HG02870 (cell line): ENCODE data around the gene ILK.
A peak's percentile ranks its signal among the peaks of the same experiment; 100 is the strongest.

Experiments used
- ATAC-seq: cut with Tn5 transposase; IDR thresholded peaks from one replicate; pipeline ENCODE4 v1.9.1; 2021; ENCODE audit warnings: mild to moderate bottlenecking, moderate library complexity; ENCODE audit not compliant: unreplicated experiment

The ILK gene

GRCh38 chr11:6604790-6605189 is 1.2 kb downstream of the ILK start:
- no peak for ATAC-seq

- ATAC-seq = peak; percentile 36
These were observed 3.1 kb downstream of the ILK start for GRCh38 chr11:6606471-6607189.

GRCh38 chr11:6607190-6607795 is 3.7 kb downstream of the ILK start:
- no peak for ATAC-seq

GRCh38 chr11:6608011-6608410 is 4.4 kb downstream of the ILK start:
- ATAC-seq = no peak

GRCh38 chr11:6608726-6609501 is 5.3 kb downstream of the ILK start:
- no peak for ATAC-seq

- ATAC-seq = no peak
These were observed 6.0 kb downstream of the ILK start for GRCh38 chr11:6609502-6610015.

- ATAC-seq = no peak
These were observed 7.0 kb downstream of the ILK start for GRCh38 chr11:6610591-6610990.

DNA sequence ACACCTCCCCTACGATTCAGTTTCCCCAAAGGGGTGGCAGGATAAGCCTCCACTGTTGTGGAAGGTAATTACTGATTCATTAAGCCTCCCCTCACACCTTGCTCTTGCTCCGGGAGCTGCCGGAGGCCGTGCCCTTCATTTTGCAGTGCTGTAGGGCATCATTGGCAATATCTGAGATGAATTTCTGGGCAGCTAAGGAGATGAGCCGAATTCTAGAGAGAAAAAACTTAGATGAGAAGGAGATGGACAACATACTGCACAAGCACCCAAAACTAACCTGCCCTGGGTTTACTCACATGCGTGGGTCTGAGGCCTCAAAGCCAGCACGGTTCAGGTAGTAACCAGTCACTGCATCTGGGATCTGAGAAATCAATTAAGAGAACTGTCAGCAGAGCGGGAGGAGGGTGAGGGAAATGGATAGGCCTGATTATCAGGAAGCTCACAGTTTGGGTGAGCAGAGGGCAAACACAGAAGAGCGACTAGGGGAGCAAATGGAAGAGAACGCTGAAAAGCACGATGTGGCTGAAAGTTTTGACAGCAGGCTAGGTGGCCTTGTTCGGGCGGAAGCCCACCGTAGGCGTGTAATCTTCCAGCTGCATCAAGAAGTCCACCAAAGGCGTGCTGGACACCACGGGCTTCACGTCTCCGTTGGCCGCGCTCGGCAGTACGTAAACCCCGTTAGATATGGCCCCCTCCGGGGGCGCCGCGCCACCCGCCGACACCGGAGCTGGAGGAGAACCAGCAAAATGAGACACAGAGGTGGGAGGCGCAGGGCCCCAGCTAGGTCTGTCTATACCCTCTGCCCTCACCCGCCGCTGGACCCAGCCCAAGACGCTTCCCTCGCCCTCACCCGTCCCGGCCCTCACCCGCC is 7.8 kb downstream of the ILK start:
- ATAC-seq = no peak

DNA sequence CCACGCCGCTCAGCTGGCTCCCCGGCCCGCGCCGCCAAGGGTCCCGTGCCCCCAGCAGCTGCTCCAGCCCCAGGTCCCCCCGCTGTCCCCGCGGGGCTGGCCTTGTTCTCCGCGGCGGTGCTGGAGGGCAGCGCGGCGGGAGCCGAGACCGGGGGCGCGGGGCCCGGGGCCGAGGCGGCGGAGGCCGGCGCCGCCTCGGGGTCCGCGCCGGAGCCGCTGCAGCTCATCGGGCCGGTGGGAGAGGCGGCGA is 8.3 kb downstream of the ILK start:
- peak; percentile 5 for ATAC-seq

- peak; percentile 84 for ATAC-seq
These were observed 8.9 kb downstream of the ILK start, which contains the start of gene TAF10 for GRCh38 chr11:6612213-6613041. TAF10 (minus strand) TSS chr11:6612216; CDS start chr11:6612189, 27 bp downstream.

DNA sequence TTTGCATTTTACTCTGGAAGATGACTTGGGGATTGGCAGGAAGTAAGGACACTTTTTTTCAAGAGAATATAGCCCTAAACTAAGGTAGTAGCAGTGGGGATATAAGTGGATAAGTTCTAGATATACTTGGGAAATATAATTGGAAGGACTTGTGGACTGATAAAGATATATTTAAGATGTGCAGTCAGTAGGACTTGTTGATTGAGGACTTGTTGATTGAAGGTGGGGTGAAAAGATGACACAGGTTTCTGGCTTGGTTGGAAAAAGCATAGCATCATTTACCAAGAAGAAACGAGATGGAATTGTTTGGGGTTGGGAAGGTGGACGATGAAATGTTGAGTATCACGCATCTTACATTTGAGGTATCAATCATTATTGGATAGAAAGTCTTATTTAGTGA is 9.9 kb downstream of the ILK start:
- no peak for ATAC-seq

- ATAC-seq = no peak
These were observed 10.9 kb downstream of the ILK start for GRCh38 chr11:6614446-6614845.

GRCh38 chr11:6615046-6615445 is 11.5 kb downstream of the ILK start:
- no peak for ATAC-seq

DNA sequence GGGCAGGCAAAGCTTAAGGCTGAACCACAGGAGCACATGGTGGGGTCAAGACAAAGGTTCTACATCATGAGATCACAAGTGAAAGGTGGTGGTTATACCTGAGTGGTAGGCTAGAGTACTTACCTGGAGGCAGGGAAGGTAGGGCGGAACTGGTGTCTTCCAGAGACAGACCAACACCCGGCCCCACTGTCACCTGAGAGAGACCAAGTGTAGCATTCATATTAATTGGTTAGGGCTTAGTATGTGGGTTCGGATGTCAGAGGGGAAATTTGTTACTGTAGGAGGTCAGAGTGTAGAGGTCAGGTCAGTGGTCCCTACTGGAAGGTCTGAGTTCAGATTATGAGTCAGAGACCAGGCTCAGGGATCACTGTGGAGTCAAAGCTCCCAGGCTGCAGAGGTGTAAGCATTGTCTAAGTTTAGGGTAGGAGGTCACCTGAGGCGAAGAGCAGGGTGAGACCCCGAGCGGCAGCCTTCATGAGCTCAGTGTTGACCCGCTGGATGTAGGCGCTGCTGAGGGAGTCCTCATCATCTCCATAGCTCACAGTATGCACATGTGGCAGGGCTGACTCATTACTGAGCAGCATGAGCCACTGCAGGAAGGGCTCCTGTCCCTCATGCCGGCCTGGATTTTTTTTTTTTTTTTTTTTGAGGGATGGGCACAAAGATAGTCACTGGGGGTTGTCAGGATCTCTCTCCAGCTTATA is 12.5 kb downstream of the ILK start:
- ATAC-seq = no peak

- ATAC-seq = no peak
These were observed 13.1 kb downstream of the ILK start for GRCh38 chr11:6616596-6617250.

- no peak for ATAC-seq
These were observed 13.8 kb downstream of the ILK start for GRCh38 chr11:6617315-6617781.

GRCh38 chr11:6618117-6619003 is 14.8 kb downstream of the ILK start:
- ATAC-seq = peak; percentile 31
